OCI-LY7 (cell line): ENCODE measurements around the gene C10orf71. TPM values are rescaled to one million over a fixed set of nuclear protein-coding genes. Genes with fewer than 3 reads are reported as not detected.

ENCODE experiments used
- BruUV-seq: library from RNA; stranded (reverse); fragments of 400-500 nt; replicated peaks from 2 replicates; lab custom pipeline; 2021; lab: Mats Ljungman, UMichigan
- CTCF ChIA-PET: fragments of 300-600 bp; sonication (Branson Sonifier 250); formaldehyde crosslinking; loops from one replicate; lab custom pipeline; 2022; ENCODE audit warnings: antibody characterized with exemption; ENCODE audit not compliant: unreplicated experiment; lab: Charles Lee
- POLR2A ChIA-PET: fragments of 300-600 bp; sonication (Branson Sonifier 250); formaldehyde crosslinking; loops from one replicate; lab custom pipeline; 2022; ENCODE audit warnings: antibody characterized with exemption; lab: Charles Lee
- DNase-seq: peaks from one replicate; pipeline ENCODE4 v3.0.0-alpha.2; 2015; ENCODE audit warnings: low spot score
- H2AFZ ChIP-seq: fragments of 200-600 bp; sonication (generic), shearing (Covaris generic); 2 replicates; pipeline ENCODE4 v1.6.1; 2014; ENCODE audit warnings: mild to moderate bottlenecking, antibody characterized with exemption, low read length, moderate library complexity
- H3K27ac ChIP-seq: fragments of 200-600 bp; sonication (generic); 2 replicates; pipeline ENCODE4 v1.5.1; 2014; ENCODE audit warnings: mixed run types, low read depth, mild to moderate bottlenecking, moderate library complexity, low read length, inconsistent platforms; ENCODE audit not compliant: poor library complexity, severe bottlenecking
- H3K36me3 ChIP-seq: fragments of 200-600 bp; sonication (generic); 2 replicates; pipeline ENCODE4 v1.6.1; 2014; ENCODE audit warnings: mild to moderate bottlenecking, antibody characterized with exemption, low read length, moderate library complexity, mixed read lengths; ENCODE audit not compliant: insufficient read depth
- H3K4me1 ChIP-seq: fragments of 200-600 bp; sonication (generic); 2 replicates; pipeline ENCODE4 v1.5.1; 2014; ENCODE audit warnings: mild to moderate bottlenecking, low read length; ENCODE audit not compliant: insufficient read depth, poor library complexity, severe bottlenecking
- H3K4me2 ChIP-seq: fragments of 200-600 bp; sonication (generic); 2 replicates; pipeline ENCODE4 v1.6.1; 2014; ENCODE audit warnings: mild to moderate bottlenecking, low read length
- H3K4me3 ChIP-seq: fragments of 200-600 bp; sonication (generic); 2 replicates; pipeline ENCODE4 v1.5.1; 2014; ENCODE audit warnings: mild to moderate bottlenecking, low read depth, low read length; ENCODE audit not compliant: poor library complexity, severe bottlenecking
- H3K79me2 ChIP-seq: fragments of 200-600 bp; sonication (generic); 2 replicates; pipeline ENCODE4 v1.6.1; 2016; ENCODE audit warnings: low read depth, mild to moderate bottlenecking, low read length, moderate library complexity, mixed read lengths; ENCODE audit not compliant: insufficient read depth
- H3K9me2 ChIP-seq: fragments of 200-600 bp; sonication (generic); 2 replicates; pipeline ENCODE4 v1.6.1; 2016; ENCODE audit warnings: mild to moderate bottlenecking, low read length, mixed read lengths; ENCODE audit not compliant: insufficient read depth
- H3K9me3 ChIP-seq: fragments of 200-600 bp; sonication (generic); 2 replicates; pipeline ENCODE4 v1.6.1; 2014; ENCODE audit warnings: mild to moderate bottlenecking, mixed run types, low read length, mixed read lengths
- H4K20me1 ChIP-seq: fragments of 200-600 bp; sonication (generic); 2 replicates; pipeline ENCODE4 v1.6.1; 2014; ENCODE audit warnings: mild to moderate bottlenecking, antibody characterized with exemption, low read length, moderate library complexity, mixed read lengths; ENCODE audit not compliant: insufficient read depth
- CTCF ChIP-seq: fragments of 200-600 bp; sonication (generic); conservative IDR thresholded peaks from 2 replicates; pipeline ENCODE4 v1.5.1; 2014; ENCODE audit warnings: mild to moderate bottlenecking, antibody characterized with exemption, low read length, moderate library complexity, mixed read lengths
- EZH2phosphoT487 ChIP-seq: fragments of 200-600 bp; sonication (generic); IDR thresholded peaks from 2 replicates; pipeline ENCODE4 v1.6.1; 2018; ENCODE audit warnings: low read depth, borderline replicate concordance, mild to moderate bottlenecking, mixed run types, antibody characterized with exemption, low read length, moderate library complexity, mixed read lengths
- intact Hi-C: fragments of 100-400 bp; cut with micrococcal nuclease; formaldehyde crosslinking; loops from one replicate; pipeline ENCODE4 v1.10.0; 2022; ENCODE audit not compliant: unreplicated experiment
- total RNA-seq, 2 experiments: library from RNA; depleted of rRNA in 1 of 2; stranded (reverse); fragments of >200 nt in 1 of 2; shearing (Covaris generic) in 1 of 2; gene quantifications; 2 replicates each; pipeline ENCODE4 v1.2.3, GENCODE V29; 2014 to 2022

C10orf71 gene
- total RNA-seq, 2 experiments from 2014 or later, result 0.06 to 0.08 TPM

- H3K4me1 ChIP-seq, result no peaks in the 10 kb centered on the region
- H3K4me3 ChIP-seq, result no peak overlapping the region
- no peaks in the 10 kb centered on the region for H4K20me1 ChIP-seq
- no peaks in the 10 kb centered on the region for H3K9me3 ChIP-seq
- POLR2A ChIA-PET, result no interaction called here
- H3K9me2 ChIP-seq, result no peaks in the 10 kb centered on the region
- H3K79me2 ChIP-seq, result no peaks in the 10 kb centered on the region
- TF ChIP-seq CTCF (no peak), EZH2phosphoT487 (no peak)
- CTCF ChIA-PET, result no interaction called here
- no peak overlapping the region for H3K4me2 ChIP-seq
- no peak for DNase-seq
- no peaks in the 10 kb centered on the region for H3K36me3 ChIP-seq
- BruUV-seq, result no TSS peak
- intact Hi-C loops, result no loop called here
- H2AFZ ChIP-seq, result no peak overlapping the region
- H3K27ac ChIP-seq, result no peak overlapping the region
These were observed 27.2 kb downstream of the C10orf71 start for GRCh38 chr10:49325916-49326783.

GRCh38 chr10:49327036-49327813 is 28.3 kb downstream of the C10orf71 start:
- Histone ChIP-seq H3K9me2 (no peaks in the 10 kb centered on the region), H3K27ac (no peak overlapping the region), H3K79me2 (no peaks in the 10 kb centered on the region), H3K4me2 (no peak overlapping the region), H4K20me1 (no peaks in the 10 kb centered on the region), H3K4me3 (no peak overlapping the region), H3K9me3 (no peaks in the 10 kb centered on the region), H3K36me3 (no peaks in the 10 kb centered on the region), H2AFZ (no peak overlapping the region), H3K4me1 (no peaks in the 10 kb centered on the region)
- TF ChIP-seq EZH2phosphoT487 (no peak), CTCF (no peak)
- CTCF ChIA-PET, result no interaction called here
- POLR2A ChIA-PET, result interaction anchor here (0.6 kb wide), 1 partner anchor 183 kb away, joined by 3 read pairs; no protein-coding TSS in a partner anchor
- intact Hi-C loops, result no loop called here
- DNase-seq, result no peak
- BruUV-seq, result no TSS peak
